Endothelial cell of umbilical vein (primary cell): ENCODE measurements around the gene PFAS. TPM values are rescaled to one million over a fixed set of nuclear protein-coding genes. Genes with fewer than 3 reads are reported as not detected.

ENCODE experiments used
- BruUV-seq: library from RNA; stranded (reverse); fragments of 400-500 nt; replicated peaks from 2 replicates; lab custom pipeline; 2021; lab: Mats Ljungman, UMichigan
- CTCF ChIA-PET: fragments of 300-600, 350-600 bp; sonication (Branson Sonifier 250); formaldehyde crosslinking; loops from one replicate; lab custom pipeline; 2021; ENCODE audit warnings: antibody characterized with exemption, inconsistent platforms; lab: Charles Lee
- POLR2A ChIA-PET: fragments of 300-600, 350-600 bp; sonication (Branson Sonifier 250); formaldehyde crosslinking; loops from one replicate; lab custom pipeline; 2021; ENCODE audit warnings: antibody characterized with exemption, inconsistent platforms; lab: Charles Lee
- DNase-seq: peaks from one replicate; pipeline ENCODE4 v3.0.0-alpha.2; 2011; ENCODE audit warnings: low read depth, low spot score
- FAIRE-seq: peaks from 2 replicates; lab custom pipeline; 2011; peaks lifted over from hg19 to GRCh38; lab: Jason Lieb, UNC
- H2AFZ ChIP-seq: 2 replicates; pipeline ENCODE4 v1.6.0; 2012; ENCODE audit warnings: low read depth, low read length, control low read depth, inconsistent platforms
- H3K27ac ChIP-seq: 2 replicates; pipeline ENCODE4 v1.5.1; 2011; ENCODE audit warnings: low read depth, mild to moderate bottlenecking, control low read depth, low read length, moderate library complexity; ENCODE audit not compliant: insufficient read depth
- H3K27me3 ChIP-seq, 2 experiments: 2 replicates each; pipeline versions ENCODE4 v1.6.0 to v1.6.1; 2011; ENCODE audit warnings: low read length in 2 of 2, mixed read lengths in 1 of 2; ENCODE audit not compliant: control insufficient read depth in 2 of 2, insufficient read depth in 2 of 2
- H3K36me3 ChIP-seq, 2 experiments: 2 replicates in 1 of 2; 3 replicates in 1 of 2; pipeline ENCODE4 v1.5.1; 2011; ENCODE audit warnings: low read length in 2 of 2, mild to moderate bottlenecking in 1 of 2, moderate library complexity in 1 of 2; ENCODE audit not compliant: control insufficient read depth in 2 of 2, insufficient read depth in 2 of 2; ENCODE audit errors: extremely low read depth in 1 of 2
- H3K4me1 ChIP-seq: 3 replicates; pipeline ENCODE4 v1.5.1; 2011; ENCODE audit warnings: mild to moderate bottlenecking, low read length; ENCODE audit not compliant: control insufficient read depth, insufficient read depth; ENCODE audit errors: extremely low read depth
- H3K4me2 ChIP-seq: 2 replicates; pipeline ENCODE4 v1.6.1; 2011; ENCODE audit warnings: low read length, control low read depth, mixed read lengths; ENCODE audit not compliant: insufficient read depth
- H3K4me3 ChIP-seq, 3 experiments: fragments of 200-600 bp in 1 of 3; sonication (generic), shearing (Covaris generic) in 1 of 3; replicated peaks in 1 of 3; 2 replicates each; pipeline ENCODE4 v1.5.1; 2011 to 2016; ENCODE audit warnings: control low read depth in 3 of 3, low read length in 3 of 3, mild to moderate bottlenecking in 2 of 3, inconsistent platforms in 1 of 3, low read depth in 1 of 3, moderate library complexity in 1 of 3; ENCODE audit not compliant: insufficient read depth in 1 of 3
- H3K79me2 ChIP-seq: 2 replicates; pipeline ENCODE4 v1.6.0; 2012; ENCODE audit warnings: low read length, inconsistent platforms; ENCODE audit not compliant: control insufficient read depth, insufficient read depth
- H3K9ac ChIP-seq: replicated peaks from 2 replicates; pipeline ENCODE3; 2011; ENCODE audit warnings: low read length, control low read depth; ENCODE audit not compliant: insufficient read depth; ENCODE audit errors: extremely low read depth
- H3K9me1 ChIP-seq: replicated peaks from 3 replicates; pipeline ENCODE4 v1.6.0; 2011; ENCODE audit warnings: mild to moderate bottlenecking, low read length; ENCODE audit not compliant: control insufficient read depth, insufficient read depth; ENCODE audit errors: extremely low read depth
- H3K9me3 ChIP-seq: replicated peaks from 2 replicates; pipeline ENCODE4 v1.5.1; 2012; ENCODE audit warnings: low read length, inconsistent platforms; ENCODE audit not compliant: control insufficient read depth, insufficient read depth
- H4K20me1 ChIP-seq: replicated peaks from 2 replicates; pipeline ENCODE3; 2011; ENCODE audit warnings: mild to moderate bottlenecking, low read length; ENCODE audit not compliant: control insufficient read depth, insufficient read depth; ENCODE audit errors: extremely low read depth
- CTCF ChIP-seq, 2 donors: IDR thresholded peaks; 1 replicate in 1 of 2; 2 replicates in 1 of 2; pipeline ENCODE4 v1.5.1; 2011; ENCODE audit warnings: low read length in 2 of 2, mild to moderate bottlenecking in 2 of 2, moderate library complexity in 2 of 2, control low read depth in 1 of 2, inconsistent platforms in 1 of 2, low read depth in 1 of 2; ENCODE audit not compliant: insufficient read depth in 1 of 2; ENCODE audit errors: extremely low read depth in 1 of 2
- EZH2 ChIP-seq: IDR thresholded peaks from 2 replicates; pipeline ENCODE4 v1.6.1; 2012; ENCODE audit warnings: borderline replicate concordance, low read depth, mild to moderate bottlenecking, moderate library complexity, low read length, inconsistent platforms; ENCODE audit not compliant: severe bottlenecking
- GATA2 ChIP-seq: IDR thresholded peaks from 2 replicates; pipeline ENCODE4 v1.7.0; 2011; ENCODE audit warnings: low read depth, mild to moderate bottlenecking, moderate library complexity, mixed read lengths, low read length; ENCODE audit not compliant: insufficient read length, insufficient read depth
- JUN ChIP-seq: IDR thresholded peaks from 2 replicates; pipeline ENCODE4 v1.6.1; 2011; ENCODE audit warnings: borderline replicate concordance, low read depth; ENCODE audit not compliant: insufficient read length, insufficient read depth
- POLR2AphosphoS5 ChIP-seq: IDR thresholded peaks from 2 replicates; pipeline ENCODE4 v1.6.1; 2012; ENCODE audit warnings: low read depth, mild to moderate bottlenecking, control low read depth, low read length, moderate library complexity; ENCODE audit not compliant: insufficient read depth
- dilution Hi-C: fragments of 300-500 bp; cut with MboI; formaldehyde crosslinking; loops from one replicate; pipeline ENCODE4 v1.15.0; 2019; ENCODE audit warnings: low sequenced_read_pairs; ENCODE audit not compliant: extremely low pct_ligation_motif_present
- intact Hi-C: fragments of 100-400 bp; cut with micrococcal nuclease; formaldehyde crosslinking; loops from one replicate; pipeline ENCODE4 v1.10.0; 2022
- polyA plus RNA-seq, 4 experiments: library from polyadenylated mRNA; depleted of rRNA in 3 of 4; stranded (reverse) in 3 of 4; unstranded in 1 of 4; fragments of >200 nt; gene quantifications; 2 replicates each; pipeline versions ENCODE4 v1.2.1 to v1.2.3, GENCODE V29; 2011 to 2012; ENCODE audit warnings: missing spikeins in 1 of 4
- total RNA-seq: library from RNA; stranded (reverse); gene quantifications from 2 replicates; pipeline ENCODE4 v1.2.3, GENCODE V29; 2021

Gene PFAS
- total and polyA plus RNA-seq, 2 donors (not counting 3 experiments of a cell fraction or from before 2014, with no cell fraction given) = 34.1 to 108 TPM

DNA sequence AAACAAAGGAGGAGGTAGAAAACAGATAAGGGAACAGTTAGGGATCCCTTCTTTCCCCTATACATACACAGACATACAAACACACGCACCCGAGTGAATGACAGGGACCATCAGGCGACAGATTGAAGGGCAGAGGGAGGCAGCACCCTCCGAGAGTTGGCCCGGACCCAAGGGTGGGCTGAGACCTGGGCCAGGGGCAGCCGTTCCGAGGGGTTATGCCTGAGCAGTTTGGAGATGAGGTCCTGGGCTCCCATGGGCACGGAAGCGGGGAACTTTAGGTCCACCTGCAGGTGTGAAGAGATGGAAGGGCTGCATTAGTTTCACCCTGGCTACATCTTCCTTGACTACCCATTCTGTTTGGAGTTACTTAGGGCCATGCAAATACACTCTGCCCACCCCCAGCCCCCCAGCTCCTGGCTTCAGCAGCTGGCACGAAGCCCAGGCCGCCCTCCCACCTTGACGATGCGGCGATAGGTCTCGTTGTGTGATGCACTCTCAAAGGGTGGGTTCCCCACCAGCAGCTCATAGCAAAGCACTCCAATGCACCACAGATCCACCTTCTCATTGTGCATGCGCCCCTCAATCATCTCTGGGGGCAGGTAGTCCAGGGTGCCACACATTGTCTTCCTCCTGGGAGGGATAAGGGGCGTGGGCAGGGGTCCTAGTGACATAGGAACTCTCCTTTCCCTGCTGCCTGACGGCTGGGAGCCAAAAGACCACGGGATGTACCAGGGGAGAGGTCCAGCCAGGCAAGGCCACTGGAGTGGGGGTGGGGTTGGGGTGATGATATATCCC lies 44.1 kb upstream of the PFAS start:
- Histone ChIP-seq H3K79me2 (peaks cover 29% of the 10 kb centered on the region), H3K36me3 (peaks cover 3 to 7% of the 10 kb centered on the region in 2 experiments), H3K4me2 (no peak overlapping the region), H3K27ac (no peak overlapping the region), H3K9me3 (no peaks in the 10 kb centered on the region), H3K4me1 (peaks cover 9% of the 10 kb centered on the region), H2AFZ (no peak overlapping the region), H3K9me1 (no peaks in the 10 kb centered on the region), H4K20me1 (no peaks in the 10 kb centered on the region), H3K4me3 (no peak overlapping the region), H3K27me3 (no peaks in the 10 kb centered on the region), H3K9ac (no peak overlapping the region)
- dilution Hi-C loops (no loop called here), intact Hi-C loops (no loop called here)
- BruUV-seq = no TSS peak
- ChIA-PET POLR2A (no interaction called here), CTCF (no interaction called here)
- no peak for FAIRE-seq
- TF ChIP-seq POLR2AphosphoS5 = peak; percentile 33
- no peak for TF ChIP-seq EZH2
- DNase-seq = no peak

- intact Hi-C loops = no loop called here
- Histone ChIP-seq H3K36me3 (peaks cover 3 to 7% of the 10 kb centered on the region in 2 experiments), H3K4me2 (no peak overlapping the region), H3K9ac (no peak overlapping the region), H4K20me1 (no peaks in the 10 kb centered on the region), H3K4me1 (peaks cover 13% of the 10 kb centered on the region), H3K9me1 (no peaks in the 10 kb centered on the region), H3K27ac (no peak overlapping the region), H3K27me3 (no peaks in the 10 kb centered on the region), H3K79me2 (peaks cover 33% of the 10 kb centered on the region), H3K9me3 (no peaks in the 10 kb centered on the region), H2AFZ (no peak overlapping the region), H3K4me3 (no peak overlapping the region)
- dilution Hi-C loops = no loop called here
- DNase-seq = no peak
- CTCF ChIA-PET = no interaction called here
- TF ChIP-seq GATA2 (no peak), JUN (no peak), CTCF (IDR thresholded peaks at IDR 0.05; ENCODE audit: extremely low read depth in 1 of 2, insufficient read depth in 1 of 2, low read depth in 1 of 2, low read length in 2 of 2) (no peak), POLR2AphosphoS5 (no peak)
- no TSS peak for BruUV-seq
- POLR2A ChIA-PET = no interaction called here
- no peak for FAIRE-seq
Measured at GRCh38 chr17:8206536-8206935, 42.6 kb upstream of the PFAS start.
